SK-N-SH (cell line): ENCODE results near the gene RARB. TPM values are rescaled to one million over a fixed set of nuclear protein-coding genes. Genes with fewer than 3 reads are reported as not detected.

ENCODE experiments used
- CTCF ChIA-PET: fragments of 300-600, 350-600 bp; formaldehyde crosslinking; extraction: SDS; loops from one replicate; lab custom pipeline; 2021; lab: Yijun Ruan, JAX
- POLR2A ChIA-PET: fragments of 350-600 bp; sonication (Branson Sonifier 250); formaldehyde crosslinking; extraction: SDS; loops from one replicate; lab custom pipeline; 2020; ENCODE audit warnings: antibody characterized with exemption, inconsistent platforms; lab: Yijun Ruan, JAX
- DNase-seq: peaks from one replicate; pipeline ENCODE4 v3.0.0; 2012
- H2AFZ ChIP-seq: fragments of 200-600 bp; sonication (generic); 2 replicates; pipeline ENCODE4 v1.8.1; 2016; ENCODE audit warnings: antibody characterized with exemption, mild to moderate bottlenecking, low read depth
- H3F3A ChIP-seq: fragments of 200-600 bp; sonication (generic); replicated peaks from 2 replicates; pipeline ENCODE3; 2016; ENCODE audit warnings: antibody characterized with exemption, mild to moderate bottlenecking; ENCODE audit not compliant: insufficient read depth
- H3K27ac ChIP-seq, 2 experiments: fragments of 200-500 bp in 1 of 2; fragments of 200-600 bp in 1 of 2; sonication (Bioruptor generic) in 1 of 2; sonication (generic), shearing (Covaris generic) in 1 of 2; 2 replicates each; pipeline versions ENCODE4 v1.5.1 to v1.6.1; 2014 to 2016; ENCODE audit warnings: low read depth in 2 of 2, inconsistent platforms in 1 of 2, low read length in 1 of 2, mild to moderate bottlenecking in 1 of 2, mixed read lengths in 1 of 2
- H3K27me3 ChIP-seq: fragments of 200-600 bp; sonication (generic), shearing (Covaris generic); 2 replicates; pipeline ENCODE4 v1.6.1; 2016; ENCODE audit warnings: mixed run types; ENCODE audit not compliant: insufficient read depth
- H3K36me3 ChIP-seq, 2 experiments: fragments of 200-500 bp in 1 of 2; fragments of 200-600 bp in 1 of 2; sonication (Bioruptor generic) in 1 of 2; sonication (generic) in 1 of 2; replicated peaks in 1 of 2; 2 replicates each; pipeline versions ENCODE3 to v1.5.1; 2014 to 2016; ENCODE audit warnings: low read length in 1 of 2, mild to moderate bottlenecking in 1 of 2; ENCODE audit not compliant: insufficient read depth in 2 of 2, control insufficient read depth in 1 of 2
- H3K4me1 ChIP-seq, 2 experiments: fragments of 200-500 bp in 1 of 2; fragments of 200-600 bp in 1 of 2; sonication (Bioruptor generic) in 1 of 2; sonication (generic), shearing (Covaris generic) in 1 of 2; 2 replicates each; pipeline versions ENCODE4 v1.5.1 to v1.6.1; 2014 to 2016; ENCODE audit warnings: low read depth in 1 of 2, low read length in 1 of 2, mixed run types in 1 of 2; ENCODE audit not compliant: insufficient read depth in 2 of 2, control insufficient read depth in 1 of 2
- H3K4me2 ChIP-seq: fragments of 200-600 bp; sonication (generic), shearing (Covaris generic); 2 replicates; pipeline ENCODE4 v1.6.1; 2017; ENCODE audit warnings: mixed run types
- H3K4me3 ChIP-seq, 2 experiments: fragments of 200-500 bp in 1 of 2; fragments of 200-600 bp in 1 of 2; sonication (Bioruptor generic) in 1 of 2; sonication (generic), shearing (Covaris generic) in 1 of 2; 2 replicates each; pipeline versions ENCODE4 v1.5.1 to v1.8.1; 2014 to 2016; ENCODE audit warnings: low read depth in 2 of 2, inconsistent platforms in 1 of 2, low read length in 1 of 2, mild to moderate bottlenecking in 1 of 2, mixed read lengths in 1 of 2, moderate library complexity in 1 of 2
- H3K79me2 ChIP-seq: fragments of 200-600 bp; sonication (generic); 2 replicates; pipeline ENCODE4 v1.8.1; 2017; ENCODE audit warnings: mild to moderate bottlenecking; ENCODE audit not compliant: insufficient read depth
- H3K9ac ChIP-seq: fragments of 200-600 bp; sonication (generic); 2 replicates; pipeline ENCODE4 v1.6.1; 2017; ENCODE audit warnings: mixed run types
- H3K9me2 ChIP-seq: fragments of 200-600 bp; sonication (generic); 2 replicates; pipeline ENCODE4 v1.6.1; 2017; ENCODE audit warnings: mixed run types
- H3K9me3 ChIP-seq: fragments of 200-600 bp; sonication (generic); 2 replicates; pipeline ENCODE4 v1.6.1; 2017; ENCODE audit warnings: mixed run types, mild to moderate bottlenecking, moderate library complexity
- H4K20me1 ChIP-seq: fragments of 200-600 bp; sonication (generic); 2 replicates; pipeline ENCODE4 v1.6.1; 2017; ENCODE audit warnings: mild to moderate bottlenecking, mixed run types; ENCODE audit not compliant: insufficient read depth
- CHD2 ChIP-seq: fragments of 150-350 bp; IDR thresholded peaks from 2 replicates; pipeline ENCODE4 v1.6.1; 2018; ENCODE audit warnings: low read length; ENCODE audit not compliant: partially characterized antibody
- CTCF ChIP-seq: fragments of 200-600 bp; sonication (generic); IDR thresholded peaks from 2 replicates; pipeline ENCODE4 v1.6.1; 2017; ENCODE audit warnings: antibody characterized with exemption, mild to moderate bottlenecking, moderate library complexity
- ELF1 ChIP-seq: IDR thresholded peaks from 2 replicates; pipeline ENCODE4 v1.4.0; 2012
- EP300 ChIP-seq, 2 experiments: IDR thresholded peaks; 2 replicates each; pipeline versions ENCODE4 v1.4.0 to v1.6.1; 2012; ENCODE audit warnings: borderline replicate concordance in 1 of 2, low read depth in 1 of 2, low read length in 1 of 2
- FOSL2 ChIP-seq: IDR thresholded peaks from 2 replicates; pipeline ENCODE4 v1.4.0; 2012; ENCODE audit warnings: low read depth, mild to moderate bottlenecking, moderate library complexity, borderline replicate concordance
- FOXM1 ChIP-seq: IDR thresholded peaks from 2 replicates; pipeline ENCODE4 v1.4.0; 2012; ENCODE audit warnings: low read depth, mild to moderate bottlenecking
- MAX ChIP-seq: IDR thresholded peaks from 2 replicates; pipeline ENCODE4 v1.4.0; 2012; ENCODE audit warnings: low read depth
- MEF2A ChIP-seq: IDR thresholded peaks from 2 replicates; pipeline ENCODE4 v1.4.0; 2012; ENCODE audit warnings: low read depth, borderline replicate concordance
- NRF1 ChIP-seq: IDR thresholded peaks from 2 replicates; pipeline ENCODE4 v1.6.1; 2012; ENCODE audit warnings: low read depth, mild to moderate bottlenecking, low read length
- POLR2AphosphoS5 ChIP-seq: IDR thresholded peaks from 2 replicates; pipeline ENCODE4 v1.6.1; 2012; ENCODE audit warnings: low read depth, low read length
- RAD21 ChIP-seq: IDR thresholded peaks from 2 replicates; pipeline ENCODE4 v1.6.1; 2012; ENCODE audit warnings: mild to moderate bottlenecking, low read length
- REST ChIP-seq: IDR thresholded peaks from 2 replicates; pipeline ENCODE4 v1.6.1; 2012; ENCODE audit warnings: mild to moderate bottlenecking, low read depth, low read length, moderate library complexity
- WGBS: methylation state at CpG from one replicate; pipeline ENCODE4 v1.1.6; 2017; ENCODE audit warnings: low lambda C conversion rate; 5-methylcytosine and 5-hydroxymethylcytosine counted together
- polyA plus RNA-seq, 3 experiments: library from polyadenylated mRNA; depleted of rRNA; stranded (reverse); fragments of >200 nt; gene quantifications; 2 replicates each; pipeline ENCODE4 v1.2.3, GENCODE V29; 2012

Gene RARB
- polyA plus RNA-seq, 1 of the 3 experiments (the other 2 are of a cell fraction) = 10.7 TPM

- no peak for TF ChIP-seq MAX
- no peak for TF ChIP-seq NRF1
- no peak for TF ChIP-seq FOXM1
- no peak for TF ChIP-seq CHD2
- TF ChIP-seq FOSL2 = no peak
Observed at GRCh38 chr3:25396686-25397085, 31.4 kb upstream of the RARB start (continued).

- H3K9me2 ChIP-seq = no peaks in the 10 kb centered on the region
- no peaks in the 10 kb centered on the region for H3K79me2 ChIP-seq
- H2AFZ ChIP-seq = no peak overlapping the region
- H3K9me3 ChIP-seq = no peaks in the 10 kb centered on the region
- no peak overlapping the region for H3K27ac ChIP-seq
- ChIA-PET CTCF (no interaction called here), POLR2A (no interaction called here)
- WGBS = 58% methylated on average over 2 of the region's 2 CpGs
- H3K27me3 ChIP-seq = no peaks in the 10 kb centered on the region
- H4K20me1 ChIP-seq = no peaks in the 10 kb centered on the region
- no peaks in the 10 kb centered on the region for H3K36me3 ChIP-seq
- no peak for DNase-seq
- TF ChIP-seq RAD21 = no peak
- H3F3A ChIP-seq = no peaks in the 10 kb centered on the region
- H3K4me2 ChIP-seq = no peak overlapping the region
- no peak overlapping the region for H3K9ac ChIP-seq
- no peaks in the 10 kb centered on the region for H3K4me1 ChIP-seq
- H3K4me3 ChIP-seq = no peak overlapping the region
Observed at GRCh38 chr3:25397150-25397549, 30.9 kb upstream of the RARB start.

- 74% methylated on average over 1 of the region's 1 CpG for WGBS
- no peak for DNase-seq
- no peaks in the 10 kb centered on the region for H3K4me1 ChIP-seq
- no peaks in the 10 kb centered on the region for H4K20me1 ChIP-seq
- H3K36me3 ChIP-seq = no peaks in the 10 kb centered on the region
- ChIA-PET POLR2A (no interaction called here), CTCF (no interaction called here)
- no peaks in the 10 kb centered on the region for H3K79me2 ChIP-seq
- no peaks in the 10 kb centered on the region for H3K9me2 ChIP-seq
- no peak overlapping the region for H3K9ac ChIP-seq
- no peak overlapping the region for H3K4me2 ChIP-seq
- no peak overlapping the region for H3K4me3 ChIP-seq
- no peak for TF ChIP-seq ELF1
- TF ChIP-seq EP300 (IDR thresholded peaks at IDR 0.05; ENCODE audit: borderline replicate concordance in 1 of 2, low read depth in 1 of 2, low read length in 1 of 2) = no peak
- TF ChIP-seq REST = no peak
- TF ChIP-seq POLR2AphosphoS5 = no peak
- no peak for TF ChIP-seq MEF2A
- no peak for TF ChIP-seq CTCF
- TF ChIP-seq MAX = no peak
- TF ChIP-seq NRF1 = no peak
- no peak for TF ChIP-seq FOSL2
- TF ChIP-seq CHD2 = no peak
- H3K27ac ChIP-seq = no peak overlapping the region
- no peaks in the 10 kb centered on the region for H3K27me3 ChIP-seq
- H3K9me3 ChIP-seq = no peaks in the 10 kb centered on the region
- H2AFZ ChIP-seq = no peak overlapping the region
- no peaks in the 10 kb centered on the region for H3F3A ChIP-seq
Observed at GRCh38 chr3:25400587-25400986, 27.5 kb upstream of the RARB start.
